NCI-H774 (cell line): ENCODE data around the gene SLC7A8.
A peak's percentile ranks its signal among the peaks of the same experiment; 100 is the strongest.

Source experiments
- DNase-seq: peaks from one replicate; lab custom pipeline; 2025; lab: John Stamatoyannopoulos, UW

The SLC7A8 gene

GRCh38 chr14:23129759-23130316 is 53.6 kb downstream of the SLC7A8 start:
- DNase-seq = no peak

- no peak for DNase-seq
Observed at GRCh38 chr14:23128969-23129758, 54.3 kb downstream of the SLC7A8 start.

- no peak for DNase-seq
Observed at GRCh38 chr14:23127861-23128260, 55.6 kb downstream of the SLC7A8 start.

GRCh38 chr14:23126548-23127278 is 56.7 kb downstream of the SLC7A8 start:
- no peak for DNase-seq

- no peak for DNase-seq
Observed at GRCh38 chr14:23125933-23126524, 57.4 kb downstream of the SLC7A8 start.

GRCh38 chr14:23125011-23125410 is 58.4 kb downstream of the SLC7A8 start:
- DNase-seq = no peak

GRCh38 chr14:23124337-23124954 is 59.0 kb downstream of the SLC7A8 start:
- DNase-seq = no peak

- DNase-seq = no peak
Observed at GRCh38 chr14:23123419-23123818, 60.0 kb downstream of the SLC7A8 start.

- DNase-seq = no peak
Observed at GRCh38 chr14:23122086-23122485, 61.4 kb downstream of the SLC7A8 start.

- DNase-seq = no peak
Observed at GRCh38 chr14:23121361-23121771, 62.1 kb downstream of the SLC7A8 start.

GRCh38 chr14:23120541-23121251 is 62.8 kb downstream of the SLC7A8 start:
- peak; percentile 81 for DNase-seq

- no peak for DNase-seq
Observed at GRCh38 chr14:23119363-23120327, 63.8 kb downstream of the SLC7A8 start.

- DNase-seq = no peak
Observed at GRCh38 chr14:23118506-23119362, 64.7 kb downstream of the SLC7A8 start, which contains the start of gene CEBPE. Gene CEBPE, minus strand, starts transcription at chr14:23119255. Its CDS starts 164 bp downstream, at chr14:23119091.

GRCh38 chr14:23117371-23118020 is 66.0 kb downstream of the SLC7A8 start:
- no peak for DNase-seq

- DNase-seq = no peak
Observed at GRCh38 chr14:23115918-23116317, 67.5 kb downstream of the SLC7A8 start.

- DNase-seq = no peak
Observed at GRCh38 chr14:23115039-23115731, 68.3 kb downstream of the SLC7A8 start.

- DNase-seq = no peak
Observed at GRCh38 chr14:23114669-23115038, 68.8 kb downstream of the SLC7A8 start.

- no peak for DNase-seq
Observed at GRCh38 chr14:23114120-23114458, 69.4 kb downstream of the SLC7A8 start.
